ENCODE measurements around the gene TLCD1.
"Not testable (repeated sequence)": the region's sequence is repeated elsewhere in the genome, so short reads cannot be mapped to it uniquely, and the experiment has no call there.

TLCD1 gene

DNA sequence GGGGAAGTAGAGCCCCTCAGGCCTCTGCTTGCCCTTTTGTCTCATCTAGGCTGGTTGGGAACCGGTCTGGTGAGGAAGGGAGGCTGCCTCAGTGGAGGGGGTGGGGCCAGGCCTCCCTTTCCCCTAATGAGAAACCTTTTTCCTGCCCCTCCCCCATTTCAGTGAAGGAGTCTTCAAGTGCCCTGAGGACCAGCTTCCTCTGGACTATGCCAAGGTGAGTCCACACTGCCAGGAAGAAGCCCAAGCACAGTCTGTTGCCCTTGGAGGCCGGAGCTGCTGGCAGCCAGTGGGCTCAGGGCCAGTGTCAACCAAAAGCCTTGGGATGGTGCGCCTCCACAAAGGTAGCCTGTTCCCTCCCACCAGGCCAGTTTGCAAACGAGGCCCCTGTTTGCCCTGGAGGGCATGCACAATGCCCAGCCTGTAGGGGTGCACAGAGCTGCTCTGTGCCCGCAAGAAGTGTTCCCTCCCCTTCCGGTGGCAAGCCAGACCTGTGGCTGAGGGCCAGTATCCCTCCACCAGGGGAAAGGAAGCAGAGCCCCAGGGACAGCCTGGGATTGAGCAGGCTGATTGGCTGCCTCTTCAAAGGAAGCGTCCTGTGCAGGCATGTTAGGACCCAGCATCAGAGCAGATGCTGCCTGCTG, 21.1 kb upstream of the TLCD1 start:
- no peak for DNase-seq (ENCODE audit: low read depth in 2 of 2)

GRCh38 chr17:28746611-28747050, 20.6 kb upstream of the TLCD1 start:
- DNase-seq (ENCODE audit: low read depth in 2 of 2) = no peak

GRCh38 chr17:28745786-28746411, 19.9 kb upstream of the TLCD1 start:
- DNase-seq (ENCODE audit: low read depth in 2 of 2) = no peak

- no peak for DNase-seq (ENCODE audit: low read depth in 2 of 2)
These were observed 19.1 kb upstream of the TLCD1 start for GRCh38 chr17:28744972-28745785.

DNA sequence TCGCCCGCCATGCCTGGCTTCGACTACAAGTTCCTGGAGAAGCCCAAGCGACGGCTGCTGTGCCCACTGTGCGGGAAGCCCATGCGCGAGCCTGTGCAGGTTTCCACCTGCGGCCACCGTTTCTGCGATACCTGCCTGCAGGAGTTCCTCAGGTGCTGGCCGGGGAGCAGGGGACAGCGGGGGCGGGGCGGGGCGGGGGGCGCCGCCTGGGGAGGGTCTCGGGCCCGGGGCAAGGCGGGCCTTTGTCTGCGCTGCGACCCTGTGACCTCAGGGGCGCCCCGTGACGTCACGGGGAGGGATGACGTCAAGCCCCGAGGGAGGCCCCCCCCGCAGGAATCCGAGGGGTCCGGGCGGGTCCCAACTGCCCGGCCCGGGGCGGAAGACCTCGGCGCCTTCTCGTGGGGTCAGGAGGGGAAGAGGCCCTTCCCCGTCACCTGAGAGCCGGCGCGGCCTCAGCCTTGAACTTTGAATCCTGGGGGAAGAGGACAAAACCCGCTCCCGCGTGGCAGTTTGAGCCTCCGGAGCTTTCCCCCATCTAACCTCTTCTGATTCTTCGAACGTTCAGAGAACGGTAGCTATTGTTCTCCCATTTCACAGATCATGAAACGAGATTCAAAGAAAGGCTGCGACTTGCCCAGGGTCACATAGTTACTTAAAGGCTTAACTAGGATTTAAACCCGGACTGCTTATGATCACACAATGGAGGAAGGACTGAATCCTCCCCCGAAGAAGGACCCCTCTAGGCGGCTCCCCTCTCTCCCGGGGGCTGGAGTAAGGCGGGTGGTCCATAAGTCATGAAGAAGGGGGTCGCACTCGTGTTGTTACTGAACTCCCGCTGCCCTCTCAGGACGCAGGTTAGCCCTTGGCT, 18.3 kb upstream of the TLCD1 start:
- peak; percentile 51 to 65 for DNase-seq (ENCODE audit: low read depth in 2 of 2)

DNA sequence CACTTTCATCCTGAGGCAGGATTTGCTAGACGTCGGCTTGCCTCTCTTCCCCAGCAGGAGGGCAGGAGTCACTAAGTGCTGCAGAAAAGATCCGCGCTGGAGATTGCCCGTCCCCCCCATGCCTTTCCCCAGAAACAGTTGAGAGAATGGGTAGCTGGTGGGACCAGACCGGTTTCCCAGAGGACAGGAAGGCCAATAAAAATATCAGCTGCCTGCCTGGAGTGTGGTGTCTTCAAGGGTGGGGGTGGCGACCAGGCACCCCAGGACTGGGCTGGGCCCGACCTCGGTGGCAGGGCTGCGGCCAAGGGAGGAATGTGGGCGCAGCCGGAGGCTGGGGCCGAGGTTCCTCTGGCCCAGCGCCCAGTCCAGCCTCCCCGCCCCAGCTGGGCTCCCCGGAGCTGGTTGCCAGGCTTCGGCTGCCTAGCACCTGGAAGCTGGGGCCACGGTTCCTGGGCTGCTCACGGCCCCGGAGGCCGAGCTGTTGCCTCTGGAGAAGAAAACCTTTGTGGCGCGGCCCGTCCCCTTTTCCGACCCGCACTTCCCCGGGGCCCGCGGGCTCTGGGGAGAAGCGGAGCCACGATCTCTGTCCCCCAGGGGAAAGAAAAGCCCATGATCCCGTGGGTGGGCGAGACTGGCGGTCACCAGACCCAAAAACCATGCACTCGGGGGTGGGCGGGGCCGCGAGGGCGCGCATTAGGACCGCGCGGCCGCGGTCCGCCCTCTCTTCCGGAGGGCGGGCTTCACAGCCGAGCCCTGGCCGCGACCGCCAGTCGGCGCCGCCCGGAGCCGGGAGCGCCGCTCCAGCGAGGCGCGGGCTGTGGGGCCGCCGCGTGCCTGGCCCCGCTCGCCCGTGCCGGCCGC, 17.4 kb upstream of the TLCD1 start, which contains the start of gene TRAF4:
TRAF4 (plus strand) TSS at position 769 of the 861 bp plus-strand sequence. CDS start 102 bp downstream, outside the sequence.
- peak; percentile 75 to 76 for DNase-seq (ENCODE audit: low read depth in 2 of 2)

- DNase-seq (ENCODE audit: low read depth in 2 of 2) = no peak
These were observed 15.6 kb upstream of the TLCD1 start for GRCh38 chr17:28741358-28742349.

DNA sequence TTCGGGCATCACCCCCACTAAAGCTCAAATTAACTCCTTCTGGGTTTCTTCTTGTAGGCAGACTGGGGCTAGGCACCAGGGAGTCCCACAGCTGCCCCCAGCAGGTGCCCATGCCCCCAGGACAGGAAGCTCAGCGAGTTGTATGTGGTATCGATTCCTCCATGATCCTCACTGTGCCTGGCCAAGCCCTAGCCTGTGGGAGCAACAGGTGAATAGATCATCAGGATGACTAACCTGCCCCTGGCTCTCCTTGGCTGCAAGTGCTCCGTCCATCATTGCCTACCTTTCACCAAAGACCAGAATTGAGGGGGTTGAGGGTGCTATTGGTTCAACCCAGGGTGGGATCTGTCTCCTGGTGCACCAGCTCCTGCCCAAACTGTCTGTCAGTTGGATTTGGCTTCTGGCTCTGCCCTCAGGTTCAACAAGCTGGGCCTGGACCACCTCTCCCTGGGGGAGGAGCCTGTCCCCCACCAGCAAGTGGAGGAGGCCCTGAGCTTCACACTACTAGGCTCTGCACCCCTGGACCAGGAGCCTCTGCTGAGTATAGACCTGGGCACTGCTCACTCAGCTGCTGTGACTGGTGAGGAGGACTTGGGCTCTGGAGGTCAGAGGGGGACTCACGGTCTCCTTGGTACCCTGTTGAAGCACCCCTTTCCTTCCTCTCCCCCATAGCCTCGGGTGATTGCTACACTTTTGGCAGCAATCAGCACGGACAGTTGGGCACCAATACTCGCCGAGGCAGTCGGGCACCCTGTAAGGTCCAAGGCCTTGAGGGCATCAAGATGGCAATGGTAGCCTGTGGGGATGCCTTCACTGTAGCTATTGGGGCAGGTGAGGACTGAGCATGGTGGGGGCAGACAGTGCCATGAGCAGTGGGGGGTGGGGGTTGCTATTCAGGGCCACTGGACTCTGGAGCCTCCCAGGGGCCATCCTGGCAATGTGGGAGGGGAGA, 14.6 kb upstream of the TLCD1 start:
- no peak for DNase-seq (ENCODE audit: low read depth in 2 of 2)

DNA sequence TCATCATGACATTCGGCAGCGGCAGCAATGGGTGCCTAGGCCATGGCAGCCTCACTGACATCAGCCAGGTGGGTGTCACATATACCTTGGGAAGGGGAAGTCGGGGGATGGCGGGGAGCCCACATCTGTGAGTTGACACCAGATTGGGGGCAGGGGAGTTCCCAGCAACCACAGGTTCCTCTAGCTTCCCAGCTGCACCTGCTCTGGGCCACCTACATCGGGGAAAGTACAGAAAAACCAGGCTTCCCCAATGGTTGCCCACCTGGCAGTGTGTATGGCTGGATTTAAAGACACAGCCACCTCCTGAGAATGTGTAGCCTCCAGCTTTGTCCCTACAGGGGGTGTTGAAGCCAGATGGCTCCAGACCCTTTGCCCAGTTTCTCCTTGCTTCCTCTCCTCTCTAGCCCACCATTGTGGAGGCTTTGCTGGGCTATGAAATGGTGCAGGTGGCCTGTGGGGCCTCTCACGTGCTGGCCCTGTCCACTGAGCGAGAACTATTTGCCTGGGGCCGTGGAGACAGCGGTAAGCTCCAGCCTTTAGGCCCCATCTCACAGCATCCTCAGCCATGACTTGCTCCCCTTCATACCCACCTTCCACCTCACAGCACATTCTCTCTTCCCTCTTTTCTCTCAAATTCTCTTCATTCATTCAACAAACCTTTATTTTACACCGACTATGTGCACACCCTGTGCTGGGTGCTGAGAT, 12.8 kb upstream of the TLCD1 start:
- DNase-seq (ENCODE audit: low read depth in 2 of 2) = peak in 1 of 2 donors; percentile 43

GRCh38 chr17:28737770-28738679, 12.0 kb upstream of the TLCD1 start:
- no peak for DNase-seq (ENCODE audit: low read depth in 2 of 2)

DNA sequence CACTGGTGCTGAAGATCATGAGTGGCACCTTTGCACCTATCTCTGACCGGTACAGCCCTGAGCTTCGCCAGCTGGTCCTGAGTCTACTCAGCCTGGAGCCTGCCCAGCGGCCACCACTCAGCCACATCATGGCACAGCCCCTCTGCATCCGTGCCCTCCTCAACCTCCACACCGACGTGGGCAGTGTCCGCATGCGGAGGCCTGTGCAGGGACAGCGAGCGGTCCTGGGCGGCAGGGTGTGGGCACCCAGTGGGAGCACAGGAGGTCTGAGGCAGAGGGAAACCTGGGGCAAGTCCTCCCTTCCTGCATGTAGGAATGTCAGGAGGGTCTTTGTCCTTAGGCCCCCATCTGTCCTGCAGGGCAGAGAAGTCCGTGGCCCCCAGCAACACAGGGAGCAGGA, 11.3 kb upstream of the TLCD1 start:
- DNase-seq (ENCODE audit: low read depth in 2 of 2) = no peak

GRCh38 chr17:28735913-28736769, 10.1 kb upstream of the TLCD1 start:
- DNase-seq (ENCODE audit: low read depth in 2 of 2) = not testable (repeated sequence)

- DNase-seq (ENCODE audit: low read depth in 2 of 2) = no peak
These were observed 9.2 kb upstream of the TLCD1 start for GRCh38 chr17:28735242-28735722.

- no peak for DNase-seq (ENCODE audit: low read depth in 2 of 2)
These were observed 8.7 kb upstream of the TLCD1 start for GRCh38 chr17:28734712-28735241.

- no peak for DNase-seq (ENCODE audit: low read depth in 2 of 2)
These were observed 7.3 kb upstream of the TLCD1 start for GRCh38 chr17:28733346-28733745.

All from activated CD4-positive, alpha-beta T cell treated with anti-CD3 and anti-CD28 coated beads for 24 hours (primary cell).